Type B pancreatic cell (in vitro differentiated cells): ENCODE data around the gene SUPT20H. TPM values are rescaled to one million over a fixed set of nuclear protein-coding genes. Genes with fewer than 3 reads are reported as not detected.
A peak's percentile ranks its signal among the peaks of the same experiment; 100 is the strongest.

Source experiments
- DNase-seq: peaks from one replicate; pipeline ENCODE4 v3.0.0; 2021; ENCODE audit warnings: mixed read lengths; ENCODE audit not compliant: unreplicated experiment; ENCODE audit errors: extremely low spot score
- H3K27ac Mint-ChIP-seq: 2 replicates; pipeline ENCODE4 v1.8.0; 2021; ENCODE audit warnings: mild to moderate bottlenecking, mixed read lengths
- H3K27me3 Mint-ChIP-seq: 2 replicates; pipeline ENCODE4 v1.8.0; 2021; ENCODE audit warnings: mixed read lengths
- H3K36me3 Mint-ChIP-seq: 2 replicates; pipeline ENCODE4 v1.8.0; 2021; ENCODE audit warnings: mixed read lengths
- H3K4me1 Mint-ChIP-seq: one replicate; pipeline ENCODE4 v1.8.0; 2021; ENCODE audit warnings: mixed read lengths; ENCODE audit not compliant: unreplicated experiment
- H3K4me3 Mint-ChIP-seq: 2 replicates; pipeline ENCODE4 v1.8.0; 2021; ENCODE audit warnings: mild to moderate bottlenecking, mixed read lengths
- H3K9me3 Mint-ChIP-seq: 2 replicates; pipeline ENCODE4 v1.8.0; 2021; ENCODE audit warnings: mixed read lengths
- CTCF ChIP-seq: fragments of 200-600 bp; sonication (generic); conservative IDR thresholded peaks from 2 replicates; pipeline ENCODE4 v1.5.0; 2021; ENCODE audit warnings: antibody characterized with exemption, mild to moderate bottlenecking
- total RNA-seq: library from RNA; stranded (reverse); gene quantifications from 2 replicates; pipeline ENCODE4 v1.2.1, GENCODE V29; 2021; ENCODE audit warnings: low replicate concordance

Gene SUPT20H
- total RNA-seq, 1 donor from 2014 or later, result 91.0 TPM

GRCh38 chr13:36975172-36975571 lies 84.3 kb downstream of the SUPT20H start:
- no peak for TF ChIP-seq CTCF
- H3K27me3 Mint-ChIP-seq, result no peaks in the 10 kb centered on the region
- no peak overlapping the region for H3K4me3 Mint-ChIP-seq
- H3K9me3 Mint-ChIP-seq, result peaks cover 4% of the 10 kb centered on the region
- peaks cover 41% of the 10 kb centered on the region for H3K36me3 Mint-ChIP-seq
- H3K4me1 Mint-ChIP-seq, result no peaks in the 10 kb centered on the region
- DNase-seq, result no peak
- H3K27ac Mint-ChIP-seq, result no peak overlapping the region

- DNase-seq, result no peak
- Mint-ChIP-seq H3K4me3 (no peak overlapping the region), H3K27ac (no peak overlapping the region), H3K36me3 (peaks cover 41% of the 10 kb centered on the region), H3K4me1 (no peaks in the 10 kb centered on the region), H3K9me3 (peaks cover 4% of the 10 kb centered on the region), H3K27me3 (no peaks in the 10 kb centered on the region)
- no peak for TF ChIP-seq CTCF
Measured at GRCh38 chr13:36973621-36974295, 85.7 kb downstream of the SUPT20H start.

- peaks cover 4% of the 10 kb centered on the region for H3K9me3 Mint-ChIP-seq
- DNase-seq, result no peak
- no peaks in the 10 kb centered on the region for H3K4me1 Mint-ChIP-seq
- no peak overlapping the region for H3K27ac Mint-ChIP-seq
- no peak overlapping the region for H3K4me3 Mint-ChIP-seq
- H3K27me3 Mint-ChIP-seq, result no peaks in the 10 kb centered on the region
- peaks cover 47% of the 10 kb centered on the region for H3K36me3 Mint-ChIP-seq
- TF ChIP-seq CTCF, result no peak
Measured at GRCh38 chr13:36973009-36973408, 86.5 kb downstream of the SUPT20H start.

GRCh38 chr13:36966404-36966803 lies 93.1 kb downstream of the SUPT20H start:
- no peaks in the 10 kb centered on the region for H3K9me3 Mint-ChIP-seq
- H3K27me3 Mint-ChIP-seq, result no peaks in the 10 kb centered on the region
- H3K4me3 Mint-ChIP-seq, result no peak overlapping the region
- no peak overlapping the region for H3K27ac Mint-ChIP-seq
- H3K36me3 Mint-ChIP-seq, result peaks cover 33% of the 10 kb centered on the region
- TF ChIP-seq CTCF, result no peak
- H3K4me1 Mint-ChIP-seq, result no peaks in the 10 kb centered on the region
- DNase-seq, result no peak

GRCh38 chr13:36965767-36966166 lies 93.7 kb downstream of the SUPT20H start:
- Mint-ChIP-seq H3K27me3 (no peaks in the 10 kb centered on the region), H3K4me3 (no peak overlapping the region), H3K27ac (peak overlapping the region; percentile 8), H3K36me3 (peaks cover 33% of the 10 kb centered on the region), H3K9me3 (no peaks in the 10 kb centered on the region), H3K4me1 (no peaks in the 10 kb centered on the region)
- no peak for DNase-seq
- no peak for TF ChIP-seq CTCF
